Stimulated activated CD4-positive, alpha-beta T cell treated with anti-CD3 and anti-CD28 coated beads, TNF-alpha, amount 100 ng/mL, for 24 hours (primary cell): ENCODE results near the gene SLC4A8.

Experiments used
- DNase-seq, 3 experiments: peaks; one replicate each; pipeline ENCODE4 v3.0.0-alpha.2; 2020; ENCODE audit warnings: low read depth in 3 of 3

SLC4A8 gene

DNA sequence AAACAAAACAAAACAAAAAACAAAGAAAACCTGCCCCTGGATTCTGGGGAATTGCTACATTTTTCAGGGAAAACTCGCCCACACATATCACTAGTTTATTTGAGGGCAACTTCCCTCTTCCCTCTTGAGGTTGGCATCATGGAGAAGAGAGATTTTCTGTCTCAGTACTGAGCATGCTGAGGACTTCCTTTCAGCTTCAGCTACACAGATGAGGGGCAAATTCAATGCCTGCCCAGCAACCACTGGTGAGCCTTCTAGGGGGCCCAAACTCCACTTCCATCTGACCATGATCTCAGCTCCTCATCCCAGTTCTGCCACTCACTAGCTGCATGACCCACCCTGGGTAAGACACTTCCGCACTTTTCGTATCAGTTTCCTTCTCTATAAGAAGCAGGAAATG, 103.3 kb downstream of the SLC4A8 start:
- DNase-seq: no peak

DNA sequence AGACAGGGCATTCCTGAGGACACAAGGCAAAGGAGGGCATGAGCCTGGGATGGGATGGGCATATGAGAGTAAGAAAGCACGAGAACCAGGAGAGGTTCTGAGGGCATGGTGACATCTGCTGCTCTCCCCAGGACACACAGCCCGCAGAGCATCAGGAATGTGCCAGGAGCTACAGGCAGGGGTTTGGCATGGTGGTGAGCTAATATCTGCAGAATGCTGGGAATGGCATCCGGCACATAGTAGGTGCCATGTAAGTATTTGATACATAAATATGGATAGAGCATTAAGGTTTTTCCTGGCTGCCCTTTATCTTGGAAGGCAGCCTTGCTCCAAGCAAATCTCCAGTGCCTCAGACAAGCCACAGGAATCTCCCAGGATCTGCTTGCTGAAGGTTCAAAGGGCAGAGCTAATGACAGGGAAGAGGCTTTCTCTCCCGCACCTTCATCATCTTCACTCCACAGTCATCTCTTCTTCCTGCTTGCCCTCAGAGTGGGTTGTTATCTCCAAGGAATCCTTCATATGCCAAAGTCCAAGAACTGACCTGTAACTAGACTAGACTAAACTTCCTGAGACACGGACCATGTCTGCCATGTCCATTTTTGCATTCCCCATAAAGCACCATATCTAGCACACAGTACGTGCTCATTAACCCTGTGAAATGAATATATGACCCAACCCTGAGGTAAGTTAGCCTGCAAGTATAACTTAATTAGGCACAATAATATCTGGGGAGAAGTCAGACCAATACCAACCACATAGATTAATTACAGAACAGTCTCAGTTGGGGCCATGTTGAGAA, 104.4 kb downstream of the SLC4A8 start:
- no peak for DNase-seq

DNA sequence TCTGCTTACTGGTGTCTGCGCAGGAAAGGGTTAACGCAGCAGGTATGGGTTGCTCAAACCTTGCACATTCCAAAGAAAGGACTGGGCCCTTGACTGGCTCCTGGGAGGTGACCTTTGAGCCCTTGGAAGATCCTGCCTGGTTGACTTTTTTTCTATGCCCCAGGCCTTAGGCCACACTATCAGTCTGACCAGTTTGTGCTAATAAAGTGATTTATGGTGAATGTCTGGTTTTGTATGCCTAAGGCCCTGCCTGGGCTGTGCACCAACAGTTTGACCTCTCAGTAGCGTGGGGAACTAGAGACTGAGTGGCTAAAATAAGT, 105.0 kb downstream of the SLC4A8 start:
- DNase-seq: no peak

DNA sequence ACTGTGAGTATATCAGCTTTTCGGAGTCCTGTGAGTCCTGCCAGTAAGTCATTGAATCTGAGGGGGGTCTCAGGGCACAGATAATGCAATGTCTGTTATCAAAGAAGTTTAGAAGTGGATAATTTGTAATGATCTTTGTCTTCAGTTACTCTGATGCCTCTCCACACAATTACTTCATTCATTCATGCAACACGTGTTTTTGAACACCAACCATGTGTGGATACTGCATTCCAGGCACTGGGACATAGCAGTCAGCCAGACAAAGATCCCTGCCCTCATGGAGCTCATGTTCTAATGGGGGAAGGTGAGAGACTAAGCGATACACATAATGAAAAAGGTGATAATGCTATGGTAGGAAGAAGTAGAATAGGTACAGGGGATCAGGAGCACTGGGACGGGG, 105.6 kb downstream of the SLC4A8 start:
- DNase-seq: no peak

DNA sequence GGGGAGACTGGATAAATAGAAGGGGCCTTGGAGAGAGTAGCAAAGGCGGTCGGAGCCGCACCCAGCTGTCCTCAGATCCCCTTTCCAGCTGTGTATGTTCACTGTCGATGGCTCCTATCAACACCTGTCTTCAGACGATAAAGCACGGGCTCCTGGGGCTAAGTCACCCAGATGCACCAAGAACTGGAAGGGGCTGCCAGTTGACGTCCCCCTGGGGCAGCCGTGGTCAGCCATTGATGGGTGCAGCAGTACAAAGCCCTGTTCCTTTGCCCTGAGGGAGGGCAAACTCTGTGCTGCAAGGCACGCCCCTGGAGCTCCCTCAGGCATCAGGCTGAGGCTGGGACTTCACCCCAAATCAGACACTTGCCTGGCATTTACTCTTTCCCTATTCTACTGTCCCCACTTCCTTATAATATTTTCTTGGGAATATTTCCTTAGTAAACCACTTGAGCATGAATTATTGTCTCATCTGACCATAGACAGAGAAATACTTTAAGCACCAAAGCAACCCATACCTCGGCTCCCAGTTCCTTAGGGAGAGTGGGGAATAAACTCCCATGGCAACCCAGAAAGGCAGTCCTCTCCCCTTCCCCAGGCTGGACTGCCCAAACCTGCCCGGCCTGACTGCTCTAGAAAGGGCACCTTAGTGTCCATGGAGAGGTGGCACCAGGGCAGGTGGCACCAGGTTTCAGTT, 106.8 kb downstream of the SLC4A8 start:
- DNase-seq: no peak

DNA sequence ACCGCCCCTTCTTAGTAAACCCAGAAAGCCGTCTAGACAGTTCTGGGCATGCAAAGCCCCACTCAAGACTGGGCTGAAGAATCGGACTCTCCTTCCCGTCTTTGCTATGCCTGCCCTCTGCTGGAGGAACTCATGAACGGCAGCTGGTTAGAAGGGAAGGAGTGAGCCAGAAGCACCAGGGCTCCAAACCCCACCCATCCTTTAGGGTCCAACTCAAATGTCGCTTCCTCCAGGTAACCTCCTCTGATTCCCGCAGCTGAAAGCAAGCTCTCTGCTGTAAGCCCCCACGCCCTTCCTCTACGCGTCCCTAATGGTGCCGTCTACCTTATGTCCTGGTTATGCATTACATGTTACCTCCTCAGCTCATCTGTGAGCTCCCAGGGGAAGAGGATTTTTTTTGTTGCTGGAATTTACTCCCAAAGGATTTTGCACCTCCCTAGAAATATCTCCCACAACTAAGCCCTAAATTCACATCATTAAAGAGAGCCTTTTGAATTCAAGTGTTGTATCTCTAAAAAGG, 107.4 kb downstream of the SLC4A8 start:
- DNase-seq: peak; percentile 51 to 72 (median 66)

DNA sequence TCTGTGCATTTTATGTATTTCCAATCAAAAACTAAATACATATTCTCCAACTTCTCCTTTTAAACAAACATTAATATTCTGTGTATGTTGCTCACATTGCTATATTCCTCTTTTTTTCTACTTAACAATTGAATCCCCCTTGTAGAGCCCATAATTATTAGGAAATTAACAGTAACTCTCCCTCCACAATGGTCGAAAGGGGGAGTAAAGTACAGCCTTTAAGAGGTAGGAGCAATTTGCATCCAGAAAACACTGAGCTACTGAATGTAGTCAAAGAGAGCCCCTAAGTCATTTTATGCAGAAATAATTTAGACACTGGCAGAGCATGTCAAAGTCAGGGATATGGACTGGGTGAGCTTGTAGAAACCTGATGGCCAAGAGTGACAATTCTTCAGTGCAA, 109.2 kb downstream of the SLC4A8 start:
- no peak for DNase-seq

DNA sequence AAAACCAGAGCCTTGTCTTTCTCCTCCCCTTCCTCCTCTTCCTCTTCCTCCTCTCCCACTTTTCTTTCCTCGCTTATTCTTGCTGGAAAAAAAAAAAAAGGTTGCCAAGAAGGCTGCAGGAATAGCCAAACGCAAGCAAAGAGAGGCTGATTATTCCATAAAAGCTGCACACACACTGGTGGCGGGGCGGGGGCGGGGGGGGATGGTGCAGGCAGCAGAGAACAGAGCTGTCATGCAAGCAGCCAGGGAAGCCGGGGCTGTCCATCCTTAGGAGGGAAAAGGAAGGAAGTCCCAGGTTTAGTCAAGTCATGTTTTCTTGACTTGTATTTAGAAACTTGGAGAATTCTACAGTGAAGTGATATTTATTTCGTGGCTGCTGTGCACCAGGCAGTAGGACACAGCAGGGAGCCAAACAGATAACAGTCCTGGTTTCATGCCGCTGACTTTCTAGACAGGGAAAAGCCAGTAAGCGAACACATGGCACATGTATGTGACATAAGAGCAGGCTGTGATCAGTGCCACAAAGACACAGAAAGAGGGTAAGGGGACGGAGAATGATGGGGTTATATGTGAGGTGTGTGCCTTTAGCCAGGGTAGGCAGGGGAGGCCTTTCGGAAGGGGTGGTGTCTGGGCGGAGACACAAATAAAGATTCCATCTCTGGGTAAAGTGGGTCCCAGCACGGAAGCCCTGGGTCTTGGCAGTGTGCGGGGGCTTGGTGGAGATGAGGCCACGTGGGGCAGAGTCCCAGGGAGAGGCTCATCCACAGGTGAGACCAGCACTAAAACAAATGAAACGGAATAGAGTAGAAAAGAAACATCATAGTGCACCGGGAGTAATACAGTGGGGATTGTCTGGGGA, 109.8 kb downstream of the SLC4A8 start:
- no peak for DNase-seq

DNA sequence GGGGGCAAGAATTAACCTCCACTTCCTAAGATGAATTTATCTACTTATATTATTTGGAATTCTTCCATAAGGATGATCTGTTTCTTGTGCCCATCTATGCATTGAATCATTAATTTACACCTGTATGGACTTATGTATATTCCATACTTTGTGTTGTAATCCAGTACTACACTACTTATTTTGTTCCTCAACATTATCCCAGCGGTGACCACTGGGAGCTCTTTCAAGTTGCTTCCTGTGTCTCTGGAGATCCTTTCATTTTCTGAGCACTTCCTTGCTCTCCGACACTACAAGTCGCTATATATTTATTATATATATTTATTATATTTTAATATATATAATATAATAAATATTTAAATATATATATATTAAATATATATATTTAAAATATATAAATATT, 111.5 kb downstream of the SLC4A8 start:
- no peak for DNase-seq

DNA sequence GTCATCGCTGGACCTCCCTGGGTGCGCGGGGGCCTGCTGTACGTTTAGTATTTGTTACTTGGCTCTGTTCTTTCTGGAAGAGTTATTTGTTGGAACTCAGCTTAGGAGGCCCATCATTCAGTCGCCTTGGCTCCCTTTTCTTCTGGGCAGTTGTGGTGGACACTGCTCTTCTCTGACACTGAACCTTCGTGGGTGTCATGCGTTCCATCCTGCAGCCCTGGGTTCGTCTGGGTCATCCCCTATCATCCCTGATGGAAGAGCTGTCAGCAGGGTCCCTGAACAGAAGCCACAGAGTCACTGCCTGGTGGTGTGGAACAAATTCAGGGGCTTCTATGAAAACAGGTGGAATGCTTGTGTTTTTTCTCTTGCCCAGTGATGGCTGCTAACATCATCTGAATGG, 113.5 kb downstream of the SLC4A8 start:
- DNase-seq: no peak

DNA sequence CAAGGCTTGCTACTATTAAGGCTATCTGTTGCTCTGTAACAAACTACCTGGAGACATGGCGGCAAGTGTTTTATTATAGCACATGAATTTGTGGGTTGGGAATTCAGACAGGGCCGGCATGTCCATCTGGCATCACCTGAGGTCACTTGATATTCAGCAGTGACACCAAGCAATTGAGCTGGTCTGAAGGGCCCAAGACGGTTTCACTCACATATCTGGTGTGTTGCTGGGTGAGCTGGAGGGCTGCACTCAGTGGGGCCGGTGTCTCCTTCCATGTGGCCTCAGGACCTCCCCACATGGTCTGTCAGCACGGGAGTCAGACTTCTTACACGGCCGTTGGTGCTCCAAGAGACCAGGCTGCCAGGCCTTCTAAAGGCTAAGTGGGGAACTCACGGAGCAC, 114.0 kb downstream of the SLC4A8 start:
- DNase-seq: no peak

DNA sequence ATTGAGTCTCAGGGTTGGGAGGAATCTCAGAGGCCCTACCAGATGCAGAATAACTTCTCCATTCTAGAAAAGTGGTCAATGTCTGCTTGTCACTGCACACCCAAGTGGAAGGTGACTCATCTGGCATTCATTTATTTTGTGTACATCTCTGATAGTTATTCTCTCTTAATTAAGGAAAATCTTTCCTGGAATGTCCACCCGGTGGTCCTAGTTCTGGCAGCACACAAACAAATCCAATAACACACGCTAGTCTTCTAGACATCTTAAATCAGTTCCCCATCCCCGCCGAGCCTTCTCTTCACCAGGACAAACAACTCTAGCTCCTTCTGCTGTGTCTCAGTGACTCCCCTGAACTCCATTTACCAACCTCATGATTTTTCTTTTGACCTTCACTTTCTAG, 116.4 kb downstream of the SLC4A8 start:
- no peak for DNase-seq

DNA sequence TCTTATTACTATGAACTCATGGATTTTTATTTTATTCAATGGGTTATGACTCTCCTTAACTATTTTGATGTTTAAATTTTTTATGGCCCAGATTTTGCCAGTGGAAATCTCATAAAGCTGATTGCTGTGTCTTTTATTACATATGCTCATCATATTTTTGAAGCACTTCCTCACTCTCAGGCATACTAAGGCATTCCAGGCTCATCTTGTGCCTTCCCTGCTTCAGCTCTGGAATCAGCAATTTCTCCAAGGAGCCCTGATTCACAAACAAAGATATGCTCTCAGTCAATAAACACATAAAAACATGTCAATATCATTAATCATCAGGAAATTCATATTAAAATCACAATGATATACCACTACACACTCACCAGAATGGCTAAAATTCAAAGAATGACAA, 121.5 kb downstream of the SLC4A8 start:
- no peak for DNase-seq

DNA sequence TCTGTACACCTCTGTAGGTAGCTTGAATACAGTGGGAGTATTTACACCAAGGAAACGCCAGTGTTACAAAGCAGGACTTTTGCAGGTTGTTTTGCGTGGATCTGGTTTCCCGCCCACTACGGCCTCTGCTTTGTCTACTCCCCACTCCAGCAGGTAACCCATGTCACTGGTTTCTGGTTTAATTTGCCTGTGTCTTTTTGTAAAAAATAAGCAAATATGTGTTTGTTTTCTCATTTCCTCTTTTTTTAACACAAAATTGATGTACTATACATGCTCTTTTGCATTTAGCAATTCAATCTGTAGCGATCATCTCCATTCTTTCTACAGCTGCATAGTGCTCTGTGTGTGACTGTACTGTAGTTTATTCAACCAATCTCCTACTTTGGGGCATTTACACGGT, 123.0 kb downstream of the SLC4A8 start:
- no peak for DNase-seq

DNA sequence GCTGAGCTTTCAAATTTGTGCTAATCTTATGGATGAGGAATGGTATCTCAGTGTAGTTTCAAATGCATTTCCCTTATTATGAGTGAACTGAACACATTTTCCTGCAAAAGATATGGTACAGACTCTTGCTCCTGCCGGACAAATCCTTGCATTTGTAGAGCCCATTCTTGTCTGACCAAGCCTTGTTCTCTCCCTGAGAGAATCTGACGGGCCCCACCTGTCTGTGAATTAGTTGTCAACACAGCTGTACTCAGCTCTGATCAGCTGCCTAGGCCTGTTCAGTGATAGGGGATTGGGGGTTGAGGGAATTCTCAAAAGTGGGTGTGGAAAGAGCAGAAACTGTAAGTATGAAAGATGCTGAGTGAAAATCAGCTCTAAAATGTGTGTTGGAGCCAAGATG, 123.6 kb downstream of the SLC4A8 start:
- no peak for DNase-seq

DNA sequence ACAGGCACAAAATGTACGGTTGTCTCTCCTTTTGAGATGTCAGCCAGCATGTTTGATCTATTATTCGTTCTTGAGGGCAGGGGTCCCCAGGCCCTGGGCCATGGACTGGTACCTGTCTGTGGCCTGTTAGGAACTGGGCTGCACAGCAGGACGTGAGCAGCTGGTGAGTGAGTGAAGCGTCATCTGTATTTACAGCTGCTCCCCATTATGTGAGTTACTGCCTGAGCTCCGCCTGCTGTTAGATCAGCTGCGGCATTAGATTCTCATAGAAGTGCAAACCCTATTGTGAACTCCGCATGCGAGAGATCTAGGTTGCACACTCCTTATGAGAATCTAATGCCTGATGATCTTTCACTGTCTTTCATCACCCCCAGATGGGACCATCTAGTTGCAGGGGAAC, 125.0 kb downstream of the SLC4A8 start:
- no peak for DNase-seq
